Astrocyte (in vitro differentiated cells and primary cell): ENCODE measurements around the gene NPY2R.

Experiments used
- CTCF ChIP-seq: IDR thresholded peaks from 2 replicates; pipeline ENCODE4 v1.5.1; 2011; ENCODE audit warnings: low read depth, mild to moderate bottlenecking, inconsistent platforms, low read length, moderate library complexity; ENCODE audit not compliant: insufficient read depth
- EZH2 ChIP-seq: IDR thresholded peaks from 2 replicates; pipeline ENCODE4 v1.6.1; 2012; ENCODE audit warnings: mild to moderate bottlenecking, low read length, inconsistent platforms; ENCODE audit not compliant: insufficient read depth

- TF ChIP-seq CTCF (no peak), EZH2 (no peak)
These were observed 43.7 kb upstream of the NPY2R start for GRCh38 chr4:155164718-155165117.
